Body of pancreas (tissue), 4 donors: Measurements from ENCODE around the gene RNASEH2A.

Experiments used
- CTCF ChIP-seq, 7 experiments: fragments of 450-650 bp in 4 of 7; fragments of 200-600 bp in 3 of 7; sonication (generic) in 3 of 7; IDR thresholded peaks; one replicate each; pipeline ENCODE4 v1.5.1; 2016 to 2019; ENCODE audit warnings: antibody characterized with exemption in 7 of 7
- POLR2A ChIP-seq, 3 donors: fragments of 450-650 bp; IDR thresholded peaks; one replicate each; pipeline ENCODE4 v1.6.1; 2016; ENCODE audit warnings: antibody characterized with exemption in 3 of 3, mild to moderate bottlenecking in 2 of 3

GRCh38 chr19:12786952-12787351, 19.4 kb upstream of the RNASEH2A start:
- TF ChIP-seq POLR2A (IDR thresholded peaks at IDR 0.05) = no peak
- no peak for TF ChIP-seq CTCF (IDR thresholded peaks at IDR 0.05)
